GM12874 (cell line): ENCODE measurements around the gene HAO1.

ENCODE experiments used
- TF ChIP-seq, protein P1 (sequence below): IDR thresholded peaks from 2 replicates; pipeline ENCODE4 v1.5.1; 2011; ENCODE audit warnings: low read depth, mild to moderate bottlenecking, control low read depth, low read length, moderate library complexity; ENCODE audit not compliant: insufficient read depth

The HAO1 gene

DNA sequence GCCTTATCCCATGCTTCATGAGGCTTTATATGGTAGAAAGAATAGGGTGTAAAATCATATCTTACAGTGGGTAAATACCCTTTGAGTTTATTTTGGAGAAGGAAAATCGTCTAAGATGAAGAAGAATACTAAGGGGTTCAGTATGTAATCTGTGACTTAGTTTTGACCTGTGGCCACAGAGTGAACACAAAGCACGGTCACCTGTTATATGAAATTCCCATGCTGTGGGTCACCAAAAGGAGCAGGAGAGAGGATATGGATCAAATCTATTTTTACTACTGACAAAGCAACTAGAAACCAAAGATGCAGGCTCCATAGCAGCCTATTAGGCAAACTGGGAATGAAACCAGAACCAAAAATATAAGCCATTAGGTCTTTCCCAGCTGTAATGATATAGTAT, 3.6 kb upstream of the HAO1 start:
- TF ChIP-seq, protein P1, sequence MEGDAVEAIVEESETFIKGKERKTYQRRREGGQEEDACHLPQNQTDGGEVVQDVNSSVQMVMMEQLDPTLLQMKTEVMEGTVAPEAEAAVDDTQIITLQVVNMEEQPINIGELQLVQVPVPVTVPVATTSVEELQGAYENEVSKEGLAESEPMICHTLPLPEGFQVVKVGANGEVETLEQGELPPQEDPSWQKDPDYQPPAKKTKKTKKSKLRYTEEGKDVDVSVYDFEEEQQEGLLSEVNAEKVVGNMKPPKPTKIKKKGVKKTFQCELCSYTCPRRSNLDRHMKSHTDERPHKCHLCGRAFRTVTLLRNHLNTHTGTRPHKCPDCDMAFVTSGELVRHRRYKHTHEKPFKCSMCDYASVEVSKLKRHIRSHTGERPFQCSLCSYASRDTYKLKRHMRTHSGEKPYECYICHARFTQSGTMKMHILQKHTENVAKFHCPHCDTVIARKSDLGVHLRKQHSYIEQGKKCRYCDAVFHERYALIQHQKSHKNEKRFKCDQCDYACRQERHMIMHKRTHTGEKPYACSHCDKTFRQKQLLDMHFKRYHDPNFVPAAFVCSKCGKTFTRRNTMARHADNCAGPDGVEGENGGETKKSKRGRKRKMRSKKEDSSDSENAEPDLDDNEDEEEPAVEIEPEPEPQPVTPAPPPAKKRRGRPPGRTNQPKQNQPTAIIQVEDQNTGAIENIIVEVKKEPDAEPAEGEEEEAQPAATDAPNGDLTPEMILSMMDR = no peak

DNA sequence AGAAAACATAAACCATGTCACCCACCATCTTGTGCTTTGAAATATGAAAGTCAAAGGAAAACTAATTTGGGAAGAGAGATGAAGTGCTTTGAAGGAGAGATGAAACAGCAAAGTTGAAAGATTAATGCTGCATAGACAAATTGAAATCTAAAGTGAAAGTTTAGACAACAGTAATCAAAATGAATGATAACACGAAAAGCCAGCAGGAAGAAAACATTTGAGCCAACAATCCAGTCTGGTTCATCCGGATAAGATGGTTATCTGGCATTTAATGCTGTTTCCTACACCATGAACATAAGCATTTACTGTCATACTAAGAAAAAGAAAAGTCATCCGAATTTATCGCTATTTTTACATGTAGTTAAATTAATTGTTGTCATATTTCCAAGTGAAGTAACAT, 595 bp downstream of the HAO1 start:
- TF ChIP-seq, protein P1 = no peak

DNA sequence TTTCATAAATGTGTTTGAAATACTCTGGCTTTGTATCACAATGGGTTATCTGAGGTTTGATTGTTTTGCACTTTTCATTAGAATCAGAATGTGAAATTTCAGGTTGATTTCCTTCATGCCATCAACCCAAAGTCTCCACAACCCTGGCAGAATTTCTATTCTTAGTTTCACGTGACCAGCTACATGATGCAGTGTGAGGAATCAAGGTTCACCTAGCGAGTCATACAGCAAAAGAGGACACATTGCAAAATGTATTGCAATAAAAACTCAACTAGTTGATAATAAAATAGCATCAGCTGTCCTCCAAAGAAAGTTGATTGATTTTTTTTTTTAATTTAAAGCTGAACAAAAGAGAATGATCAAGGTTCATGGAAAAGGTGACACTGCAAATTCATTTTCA, 2.2 kb downstream of the HAO1 start:
- TF ChIP-seq, protein P1 = no peak

DNA sequence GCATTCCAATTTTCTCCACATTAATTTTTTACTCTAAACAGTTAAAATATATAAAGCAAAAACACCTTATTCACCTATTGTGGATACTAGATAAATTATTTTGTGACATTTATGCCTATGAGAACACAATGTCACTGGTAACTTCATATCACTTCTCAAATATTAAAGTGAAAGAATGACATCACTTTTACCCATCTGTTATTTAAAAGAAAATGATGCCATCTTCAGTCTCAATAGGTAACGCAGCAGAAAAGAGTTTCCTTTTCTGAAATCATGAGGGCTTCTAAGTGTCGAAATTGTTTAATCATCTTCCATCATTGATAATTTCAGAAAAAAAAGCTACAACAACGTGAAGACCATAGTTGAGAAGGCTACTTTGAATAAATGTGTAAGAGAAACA, 2.9 kb downstream of the HAO1 start:
- TF ChIP-seq, protein P1 = no peak

DNA sequence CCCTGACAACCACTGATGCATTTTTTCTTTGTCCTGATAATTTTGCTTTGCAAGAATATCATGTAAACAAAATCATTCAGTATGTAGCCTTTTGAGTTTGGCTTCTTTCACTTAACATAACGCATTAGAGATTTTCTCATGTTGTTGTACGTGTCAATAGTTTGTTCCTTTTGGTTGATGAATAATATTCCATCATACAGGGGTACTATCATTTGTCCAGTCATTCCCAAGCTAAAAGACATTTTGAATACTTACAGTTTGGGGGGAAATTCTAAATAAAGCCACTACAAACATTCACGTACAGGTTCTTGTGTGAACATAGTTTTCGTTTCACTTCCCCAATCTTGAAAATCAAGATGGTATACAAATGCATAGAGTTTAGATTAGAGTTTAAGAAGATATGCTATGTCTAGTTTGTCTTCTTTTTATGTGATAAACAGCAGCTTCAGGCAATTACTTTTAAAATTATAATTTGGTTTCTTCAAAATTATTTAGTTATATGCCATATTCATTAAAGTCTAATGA, 5.2 kb downstream of the HAO1 start:
- TF ChIP-seq, protein P1 = no peak

DNA sequence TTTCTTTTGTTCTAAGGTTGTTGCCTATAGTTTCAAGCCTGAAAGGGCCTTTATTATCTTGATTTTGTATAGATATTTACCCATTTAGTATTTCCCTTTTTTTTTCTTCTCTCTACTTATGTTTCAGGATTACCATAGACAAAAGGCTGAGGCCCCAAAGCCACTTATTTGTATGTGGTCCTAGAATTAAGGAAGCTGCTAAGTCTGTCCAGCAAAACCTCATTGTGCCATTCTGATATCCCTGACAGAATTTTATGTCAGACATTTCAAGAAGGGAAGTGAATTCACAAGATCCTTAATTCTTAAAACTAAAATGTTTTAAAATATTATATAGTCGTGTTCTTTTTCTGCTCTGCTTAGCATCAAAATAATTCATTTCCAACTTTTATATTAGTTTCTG, 6.9 kb downstream of the HAO1 start:
- TF ChIP-seq, protein P1 = no peak

DNA sequence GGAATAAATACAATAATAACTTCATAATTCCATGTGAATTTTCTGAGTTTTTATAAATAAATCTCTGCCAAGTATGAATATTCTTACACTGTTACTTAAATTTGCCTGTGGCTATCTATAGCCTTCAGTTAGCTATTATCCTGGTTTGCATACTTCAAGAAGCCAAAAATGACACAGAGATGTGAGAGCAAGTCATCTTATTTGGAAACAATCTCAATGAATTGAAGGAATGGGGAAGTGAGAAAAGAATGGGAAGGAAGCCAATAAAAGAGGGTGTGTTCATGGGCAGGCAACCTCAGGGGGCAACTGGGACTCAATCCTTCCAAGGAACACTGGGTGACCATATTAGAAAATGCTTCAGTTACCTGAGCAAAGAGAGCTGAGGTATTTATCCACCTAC, 9.9 kb downstream of the HAO1 start:
- TF ChIP-seq, protein P1 = no peak
